Measurements from ENCODE around the gene LRRC26.

The LRRC26 gene

DNA sequence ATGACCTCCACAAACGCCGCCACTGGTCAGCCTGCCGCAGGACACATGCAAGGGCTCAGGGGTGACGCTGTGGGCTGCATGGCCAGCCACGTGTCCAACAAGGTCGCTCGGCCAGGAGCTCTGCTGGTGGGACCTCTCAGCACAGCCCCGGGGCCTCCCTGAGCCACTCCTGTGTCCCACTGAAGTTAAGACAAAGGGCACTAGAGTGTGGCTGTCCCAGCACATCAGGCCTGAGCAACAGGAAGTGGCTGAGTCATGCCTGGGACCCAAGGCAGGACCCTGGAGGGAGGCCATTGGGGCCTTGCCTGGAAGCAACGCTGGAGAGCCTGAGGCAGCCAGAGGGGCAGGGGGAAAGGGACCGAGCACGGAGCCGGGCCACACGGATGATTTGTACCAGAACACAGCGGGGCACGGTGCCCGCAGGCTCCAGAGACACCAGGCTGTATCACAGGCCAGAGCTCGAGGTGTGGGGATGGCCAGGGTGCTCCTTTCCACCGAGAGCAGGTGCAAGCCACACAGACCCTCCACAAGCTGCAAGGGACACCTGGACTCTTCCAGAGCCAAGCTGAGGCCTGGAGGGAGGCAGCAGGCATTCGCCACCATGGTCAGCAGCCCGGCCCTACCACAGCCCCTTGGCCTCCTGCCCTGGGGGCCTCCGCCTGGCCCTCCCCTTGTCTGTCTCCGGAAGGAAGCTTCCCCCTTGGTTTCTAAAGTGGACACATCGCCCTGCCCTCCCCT lies 8.5 kb upstream of the LRRC26 start:
- H3K79me2 ChIP-seq (ENCODE audit: insufficient read depth, low read length): no peaks in the 10 kb centered on the region
- no peaks in the 10 kb centered on the region for H3K9me2 ChIP-seq (ENCODE audit: low read depth, low read length)
- H3K9ac ChIP-seq (ENCODE audit: low read length): no peak overlapping the region
- H3K9me3 ChIP-seq (ENCODE audit: low read length): no peaks in the 10 kb centered on the region
- H3K27ac ChIP-seq (ENCODE audit: low read depth, low read length, poor library complexity, severe bottlenecking): no peak overlapping the region
- no peak for TF ChIP-seq EZH2 (IDR thresholded peaks at IDR 0.05; ENCODE audit: borderline replicate concordance, low read length)
- no peak for TF ChIP-seq CTCF (IDR thresholded peaks at IDR 0.05; ENCODE audit: low read length)
- H3K4me3 ChIP-seq (ENCODE audit: low read depth, low read length, poor library complexity, severe bottlenecking): no peak overlapping the region
- peaks cover 34% of the 10 kb centered on the region for H3K36me3 ChIP-seq (ENCODE audit: insufficient read depth, low read length)
- no peak overlapping the region for H2AFZ ChIP-seq (ENCODE audit: low read length)
- H3K4me2 ChIP-seq (ENCODE audit: low read length): no peak overlapping the region
- 0 out of 2 replicates have a peak, but pooled peaks cover 3% of the 10 kb centered on the region for H3K27me3 ChIP-seq (ENCODE audit: insufficient read depth, low read length)
- H3K4me1 ChIP-seq (ENCODE audit: insufficient read depth, low read length, severe bottlenecking): peaks cover 11% of the 10 kb centered on the region
- H3F3A ChIP-seq (ENCODE audit: insufficient read depth, low read length): peaks cover 4% of the 10 kb centered on the region; the same call in 1 of the 2 replicates
- H4K20me1 ChIP-seq (ENCODE audit: insufficient read depth, low read length): no peaks in the 10 kb centered on the region

- Histone ChIP-seq H4K20me1 (ENCODE audit: insufficient read depth, low read length) (no peaks in the 10 kb centered on the region), H3K9ac (ENCODE audit: low read length) (no peak overlapping the region), H2AFZ (ENCODE audit: low read length) (no peak overlapping the region), H3K79me2 (ENCODE audit: insufficient read depth, low read length) (no peaks in the 10 kb centered on the region), H3K4me2 (ENCODE audit: low read length) (no peak overlapping the region), H3K36me3 (ENCODE audit: insufficient read depth, low read length) (peaks cover 20% of the 10 kb centered on the region), H3K27ac (ENCODE audit: low read depth, low read length, poor library complexity, severe bottlenecking) (no peak overlapping the region), H3K4me1 (ENCODE audit: insufficient read depth, low read length, severe bottlenecking) (peaks cover 11% of the 10 kb centered on the region), H3K9me3 (ENCODE audit: low read length) (no peaks in the 10 kb centered on the region), H3K4me3 (ENCODE audit: low read depth, low read length, poor library complexity, severe bottlenecking) (no peak overlapping the region), H3K9me2 (ENCODE audit: low read depth, low read length) (no peaks in the 10 kb centered on the region), H3F3A (ENCODE audit: insufficient read depth, low read length) (peaks cover 4% of the 10 kb centered on the region; the same call in 1 of the 2 replicates), H3K27me3 (ENCODE audit: insufficient read depth, low read length) (peaks cover 3% of the 10 kb centered on the region; the same call in 1 of the 2 replicates)
- TF ChIP-seq EZH2 (IDR thresholded peaks at IDR 0.05; ENCODE audit: borderline replicate concordance, low read length) (no peak), CTCF (IDR thresholded peaks at IDR 0.05; ENCODE audit: low read length) (peak; percentile 73)
Measured at GRCh38 chr9:137176302-137177182, 6.7 kb upstream of the LRRC26 start.

DNA sequence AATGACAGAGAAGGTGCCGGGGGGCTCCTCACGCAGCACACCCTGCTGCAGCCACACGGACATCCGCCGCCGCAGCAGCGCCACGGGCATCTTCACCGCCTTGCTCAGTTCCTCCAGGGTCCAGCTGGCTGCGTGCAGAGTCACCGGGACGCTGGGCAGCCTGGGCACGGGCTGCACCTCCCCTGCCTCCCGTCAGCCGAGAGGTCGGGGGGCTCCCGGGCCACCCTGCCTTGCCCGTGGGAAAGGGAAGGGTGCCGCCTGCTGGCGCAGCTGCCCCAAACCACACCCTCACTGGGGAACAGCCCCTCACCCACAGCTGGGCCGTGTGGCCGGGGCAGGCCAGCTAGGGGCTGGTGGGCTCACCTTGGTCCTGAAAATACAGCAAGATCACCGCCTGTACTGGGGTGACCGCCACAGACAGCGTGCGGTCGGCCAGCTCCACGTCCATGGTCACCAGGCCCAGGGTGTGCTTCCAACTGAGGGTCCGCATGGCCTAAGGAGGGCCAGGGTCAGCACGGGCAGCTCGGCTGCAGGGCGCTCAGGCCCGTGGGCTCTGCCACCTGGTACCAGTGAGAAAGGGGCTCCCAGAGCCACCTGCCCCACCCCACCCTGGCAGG lies 5.6 kb upstream of the LRRC26 start:
- H3F3A ChIP-seq (ENCODE audit: insufficient read depth, low read length): peaks cover 4% of the 10 kb centered on the region; the same call in 1 of the 2 replicates
- H3K4me2 ChIP-seq (ENCODE audit: low read length): peak overlapping the region; percentile 5; the same call in 1 of the 2 replicates
- no peak overlapping the region for H3K27ac ChIP-seq (ENCODE audit: low read depth, low read length, poor library complexity, severe bottlenecking)
- no peak overlapping the region for H3K9ac ChIP-seq (ENCODE audit: low read length)
- H3K27me3 ChIP-seq (ENCODE audit: insufficient read depth, low read length): peaks cover 3% of the 10 kb centered on the region; the same call in 1 of the 2 replicates
- H3K4me1 ChIP-seq (ENCODE audit: insufficient read depth, low read length, severe bottlenecking): peaks cover 11% of the 10 kb centered on the region
- H3K4me3 ChIP-seq (ENCODE audit: low read depth, low read length, poor library complexity, severe bottlenecking): no peak overlapping the region
- H2AFZ ChIP-seq (ENCODE audit: low read length): no peak overlapping the region
- no peaks in the 10 kb centered on the region for H4K20me1 ChIP-seq (ENCODE audit: insufficient read depth, low read length)
- peaks cover 10% of the 10 kb centered on the region for H3K36me3 ChIP-seq (ENCODE audit: insufficient read depth, low read length)
- no peak for TF ChIP-seq EZH2 (IDR thresholded peaks at IDR 0.05; ENCODE audit: borderline replicate concordance, low read length)
- peak; percentile 58 for TF ChIP-seq CTCF (IDR thresholded peaks at IDR 0.05; ENCODE audit: low read length)
- no peaks in the 10 kb centered on the region for H3K9me2 ChIP-seq (ENCODE audit: low read depth, low read length)
- no peaks in the 10 kb centered on the region for H3K9me3 ChIP-seq (ENCODE audit: low read length)
- no peaks in the 10 kb centered on the region for H3K79me2 ChIP-seq (ENCODE audit: insufficient read depth, low read length)

Data from OCI-LY1 (cell line).